ENCODE data around the gene GBA2.

The GBA2 gene

DNA sequence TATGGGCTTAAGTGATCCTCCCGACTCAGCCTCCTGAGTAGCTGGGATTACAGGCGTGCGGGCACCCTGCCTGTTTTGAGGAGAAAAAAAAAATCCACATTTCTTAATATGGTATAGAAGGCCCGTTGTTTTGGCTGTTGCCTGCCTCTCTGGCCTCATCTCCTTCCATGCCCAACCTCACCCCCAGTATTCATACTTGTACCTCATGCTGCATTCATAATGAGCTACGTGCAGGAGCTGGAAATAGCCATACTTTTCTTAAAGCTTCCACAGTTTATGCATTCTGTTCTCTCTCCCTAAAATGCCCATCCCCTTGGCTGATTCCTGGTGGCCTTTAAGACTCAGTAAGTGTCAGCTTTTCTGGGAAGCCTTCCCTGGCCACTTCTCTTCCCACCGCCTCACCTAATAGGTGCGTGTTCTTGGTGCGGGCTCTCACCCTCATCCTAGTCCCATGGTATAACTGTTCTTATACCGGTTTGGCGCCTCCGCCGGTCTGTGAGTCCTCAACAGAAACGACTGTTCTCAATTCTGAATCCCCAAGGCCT, 57.2 kb downstream of the GBA2 start:
- DNase-seq (ENCODE audit: low read depth in 2 of 2) = no peak

DNA sequence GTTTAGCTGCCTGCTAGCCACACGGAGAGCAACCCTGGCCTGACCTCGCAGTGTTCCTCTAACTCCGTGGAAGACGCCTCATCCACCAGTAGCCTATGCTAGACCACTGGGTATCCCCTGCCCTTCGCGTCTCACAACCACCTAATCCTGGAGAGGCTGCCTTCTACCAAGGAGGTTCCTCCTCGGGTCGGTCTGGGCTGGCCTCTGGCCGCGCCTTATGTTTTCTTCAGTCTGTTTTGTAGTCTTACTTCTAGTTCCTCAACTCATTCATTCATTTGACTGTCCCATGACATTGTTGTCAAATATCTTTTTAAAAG, 57.7 kb downstream of the GBA2 start:
- DNase-seq (ENCODE audit: low read depth in 2 of 2) = no peak

DNA sequence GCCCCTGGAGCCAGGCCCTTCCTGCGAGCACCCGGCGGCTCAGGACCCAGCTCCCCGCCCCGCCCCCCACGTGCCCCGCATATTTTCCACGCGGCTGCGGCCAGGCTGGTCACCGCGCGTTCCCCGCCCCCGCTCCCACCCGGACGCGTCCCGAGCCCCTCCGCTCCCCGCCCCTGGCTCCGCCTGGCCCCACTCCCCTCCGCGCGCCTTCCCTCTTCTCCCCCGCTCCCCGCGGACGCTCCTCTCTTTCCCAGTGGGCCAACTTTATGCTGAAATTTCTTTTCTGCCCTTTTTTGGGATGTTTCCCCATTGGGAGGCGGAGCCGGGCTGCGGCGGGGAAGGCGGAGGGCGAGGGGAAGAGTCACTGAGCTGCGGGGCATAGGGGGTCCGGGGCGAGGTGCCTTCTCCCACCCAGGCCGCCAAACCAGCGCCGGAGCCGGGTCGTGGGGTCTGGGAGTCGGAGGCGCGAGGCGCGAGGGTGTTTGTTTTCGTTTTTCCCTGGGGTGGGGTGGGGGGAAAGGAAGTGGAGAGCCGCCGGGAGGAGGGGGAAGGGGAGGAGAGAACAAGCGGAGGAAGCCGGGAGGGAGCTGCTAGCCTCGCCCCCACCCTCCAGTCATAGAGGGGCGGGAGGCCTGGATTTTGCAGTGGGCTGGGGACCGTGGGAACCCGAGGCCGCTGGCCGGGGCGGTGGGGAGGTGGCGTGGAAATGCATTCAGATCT, 58.3 kb downstream of the GBA2 start:
- peak in 1 of 2 donors; percentile 8 for DNase-seq (ENCODE audit: low read depth in 2 of 2)

DNA sequence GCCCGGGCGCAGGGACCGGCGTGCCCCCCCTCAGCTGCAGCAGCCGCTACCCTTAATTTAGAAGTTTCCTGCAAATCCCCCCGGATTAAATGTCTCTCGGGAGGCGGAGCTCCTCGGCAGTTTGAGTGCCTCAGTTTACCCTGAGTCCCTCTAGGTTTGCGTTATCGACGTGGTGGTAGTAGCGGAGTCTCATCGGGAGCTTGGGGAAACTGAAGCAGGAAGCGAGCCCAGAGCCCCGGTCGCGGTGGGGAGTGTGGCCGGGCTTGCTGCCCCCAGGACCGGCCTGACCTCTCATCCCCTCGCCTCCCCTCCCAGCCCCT, 58.8 kb downstream of the GBA2 start:
- DNase-seq (ENCODE audit: low read depth in 2 of 2) = no peak

DNA sequence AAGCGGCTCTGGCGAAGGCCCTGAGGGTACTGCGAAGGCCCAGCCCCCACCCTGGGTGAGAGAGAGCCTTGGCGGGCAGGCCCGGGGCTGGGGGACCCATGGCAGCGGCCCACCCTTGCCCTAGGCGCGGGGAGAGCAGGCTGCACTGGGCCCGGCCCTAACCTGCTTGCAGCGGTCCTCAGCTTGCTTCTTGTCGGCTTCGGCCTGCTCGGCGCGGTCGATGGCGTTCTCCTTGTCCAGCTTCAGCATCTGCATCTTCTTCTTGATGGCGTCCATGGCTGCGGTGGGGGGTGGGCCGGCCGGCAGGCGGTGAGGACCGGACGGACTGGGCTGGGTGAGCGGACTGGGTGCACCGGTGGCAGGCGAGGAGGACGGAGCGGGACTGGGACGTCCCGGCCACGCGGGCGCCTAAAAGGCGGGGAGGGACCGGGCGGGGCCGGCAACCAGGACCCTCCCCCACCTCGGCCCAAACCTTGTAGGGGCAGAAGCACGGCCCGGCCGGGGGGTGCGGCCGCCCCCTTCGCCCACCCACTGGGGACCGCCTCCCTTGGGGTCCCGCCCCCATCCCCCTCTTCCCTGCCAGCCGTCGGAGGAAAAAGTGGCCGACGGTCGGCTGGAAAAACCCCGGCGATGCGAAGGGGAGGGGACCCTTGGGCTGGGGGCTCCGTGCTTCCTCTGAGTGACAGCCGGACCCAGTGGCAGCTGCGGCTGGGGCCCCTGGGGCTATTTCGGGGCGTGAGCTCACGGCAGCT, 59.3 kb downstream of the GBA2 start, which contains the start of gene TPM2:
Gene TPM2, minus strand, starts transcription at position 384 of the 752 bp plus-strand sequence. Its CDS starts 108 bp downstream, at position 276.
- DNase-seq (ENCODE audit: low read depth in 2 of 2) = no peak

DNA sequence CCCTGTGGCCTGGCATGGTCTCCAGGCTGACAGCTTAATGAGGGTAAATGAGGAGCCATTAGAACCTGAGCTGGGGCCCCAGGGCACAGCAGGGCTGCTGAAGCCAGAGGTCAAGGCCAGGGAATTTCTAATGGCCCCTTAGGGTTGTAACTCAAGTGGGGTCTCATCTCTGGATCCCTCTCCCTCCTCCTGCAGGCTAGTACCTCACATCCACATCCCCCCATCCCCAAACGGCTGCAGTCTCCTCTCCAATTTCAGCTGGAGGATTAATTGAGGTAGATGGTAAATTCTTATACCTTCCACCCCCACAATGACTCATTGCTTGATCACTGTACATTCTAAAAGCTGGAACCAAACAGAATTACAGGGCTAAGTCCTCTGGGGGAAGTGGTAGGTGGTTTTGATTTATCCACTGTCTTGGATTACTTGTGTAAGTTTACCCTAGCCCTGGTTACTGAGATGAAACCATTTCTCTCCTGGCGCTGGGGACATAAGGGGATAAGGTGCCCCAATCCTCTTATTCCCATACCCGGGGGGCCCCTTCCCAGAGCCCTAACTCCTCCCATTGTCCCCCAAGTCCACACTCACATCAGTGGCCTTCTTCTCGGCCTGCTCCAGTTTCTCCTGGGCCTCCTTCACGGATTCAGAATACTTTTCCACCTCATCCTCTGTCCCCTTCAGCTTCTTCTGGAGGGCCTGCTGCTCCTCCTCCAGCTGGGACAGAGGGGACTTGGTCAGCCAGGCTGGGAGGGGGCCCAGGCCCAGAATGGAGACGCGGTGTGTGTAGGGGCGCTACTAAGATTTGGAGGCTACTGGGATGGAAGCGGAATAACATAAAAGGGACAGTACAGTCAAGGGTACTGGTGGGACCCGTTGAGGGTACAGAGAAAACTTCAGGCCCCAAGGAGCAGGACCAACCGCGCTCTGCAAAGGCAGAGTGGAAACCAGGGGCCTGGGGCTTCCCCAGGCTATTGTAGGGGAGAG, 60.2 kb downstream of the GBA2 start:
- DNase-seq (ENCODE audit: low read depth in 2 of 2) = no peak

DNA sequence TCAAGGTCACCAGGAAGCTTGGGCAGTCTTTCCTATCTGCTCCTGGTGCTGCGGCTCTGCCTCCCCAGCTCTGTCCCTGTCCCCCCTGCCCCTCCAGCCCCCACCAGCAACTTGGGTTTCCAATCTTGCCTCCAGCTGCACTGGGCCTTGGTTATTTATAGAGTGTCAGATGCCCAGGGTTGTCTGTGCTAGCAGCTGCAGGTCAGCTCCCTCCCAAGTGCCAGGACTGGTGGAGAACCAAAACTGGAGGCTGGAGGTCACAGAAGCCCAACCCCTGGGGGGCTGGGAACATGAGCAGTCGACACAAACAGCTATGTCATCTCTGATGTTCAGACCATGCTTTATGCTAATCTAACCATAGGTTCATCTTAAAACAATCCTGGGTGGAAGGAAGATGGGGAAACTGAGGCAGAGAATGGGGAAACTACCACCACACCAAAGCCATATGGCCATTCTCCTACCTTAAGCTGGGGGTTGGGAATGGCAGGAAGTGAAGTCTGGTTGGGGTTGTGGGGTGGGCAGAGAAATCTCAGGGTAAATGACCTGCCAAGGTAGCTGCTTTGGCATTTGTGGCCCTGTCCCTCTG, 61.0 kb downstream of the GBA2 start:
- no peak for DNase-seq (ENCODE audit: low read depth in 2 of 2)

DNA sequence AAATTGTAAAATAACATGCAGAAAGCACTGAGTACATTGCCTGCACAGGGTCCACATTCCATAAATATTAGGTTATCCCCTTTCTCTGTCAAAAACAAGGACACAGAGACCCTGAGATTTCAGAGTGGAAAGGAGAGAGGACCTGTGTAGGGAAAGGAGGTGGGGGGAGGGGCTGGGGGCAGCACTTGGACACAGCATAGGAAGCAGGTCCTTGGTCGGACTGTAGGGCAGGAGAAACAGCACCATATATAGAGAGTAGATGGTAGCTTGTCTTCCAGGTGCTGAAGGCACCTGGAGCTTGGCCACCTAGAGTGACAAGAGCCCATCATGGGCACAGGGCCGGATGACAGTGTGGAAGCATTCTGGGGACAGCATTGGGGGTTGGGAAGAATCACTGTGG, 61.7 kb downstream of the GBA2 start:
- DNase-seq (ENCODE audit: low read depth in 2 of 2) = no peak
